ENCODE data around the gene GPR146.

GRCh38 chr7:1053002-1053411, 8.7 kb downstream of the GPR146 start:
- no peak for TF ChIP-seq CTCF (IDR thresholded peaks at IDR 0.05)
- no peak for TF ChIP-seq EZH2 (IDR thresholded peaks at IDR 0.05)

Measured in neural progenitor cell (in vitro differentiated cells).